Tibial nerve (tissue), 4 donors: ENCODE measurements around the gene GPHA2. TPM values are rescaled to one million over a fixed set of nuclear protein-coding genes. Genes with fewer than 3 reads are reported as not detected.

Experiments
- DNase-seq, 2 donors: peaks; one replicate each; pipeline ENCODE4 v3.0.0-alpha.2; 2019; ENCODE audit warnings: low spot score in 2 of 2
- H3K27ac ChIP-seq, 4 donors: fragments of 200-600 bp; sonication (generic) in 3 of 4; one replicate each; pipeline ENCODE4 v1.5.1; 2017 to 2019; ENCODE audit warnings: mild to moderate bottlenecking in 1 of 4
- H3K27me3 ChIP-seq, 2 donors: fragments of 200-600 bp; sonication (generic) in 1 of 2; one replicate each; pipeline versions ENCODE4 v1.5.1 to v1.6.0; 2017 to 2019
- H3K36me3 ChIP-seq, 3 donors: fragments of 200-600 bp; sonication (generic); one replicate each; pipeline ENCODE4 v1.5.1; 2018 to 2019
- H3K4me1 ChIP-seq, 4 donors: fragments of 200-600 bp; sonication (generic) in 3 of 4; one replicate each; pipeline ENCODE4 v1.5.1; 2017 to 2019
- H3K4me3 ChIP-seq, 4 donors: fragments of 200-600 bp; sonication (generic) in 3 of 4; one replicate each; pipeline ENCODE4 v1.5.1; 2017 to 2019; ENCODE audit warnings: mild to moderate bottlenecking in 1 of 4, moderate library complexity in 1 of 4
- H3K9me3 ChIP-seq, 4 donors: fragments of 200-600 bp; sonication (generic) in 3 of 4; one replicate each; pipeline ENCODE4 v1.5.1; 2017 to 2019
- EP300 ChIP-seq, 2 donors: sonication (generic); formaldehyde crosslinking; IDR thresholded peaks; one replicate each; pipeline ENCODE4 v1.6.1; 2017; ENCODE audit warnings: antibody characterized with exemption in 2 of 2, mild to moderate bottlenecking in 1 of 2
- POLR2A ChIP-seq, 2 donors: fragments of 450-650 bp; IDR thresholded peaks; one replicate each; pipeline ENCODE4 v1.6.1; 2017; ENCODE audit warnings: antibody characterized with exemption in 2 of 2, mild to moderate bottlenecking in 2 of 2, moderate library complexity in 2 of 2
- WGBS, 2 donors: methylation state at CpG; one replicate each; pipeline ENCODE4 v1.1.5; 2018; 5-methylcytosine and 5-hydroxymethylcytosine counted together
- total RNA-seq, 4 donors: library from RNA; depleted of rRNA; stranded (reverse); fragments of >200 nt; gene quantifications; one replicate each; pipeline ENCODE4 v1.1.0, GENCODE V29; 2016
- TF ChIP-seq, protein P1 (sequence below), 5 experiments: fragments of 200-600 bp in 3 of 5; fragments of 450-650 bp in 2 of 5; sonication (generic) in 3 of 5; IDR thresholded peaks; one replicate each; pipeline ENCODE4 v1.5.1; 2016 to 2019; ENCODE audit warnings: antibody characterized with exemption in 5 of 5, mild to moderate bottlenecking in 3 of 5, moderate library complexity in 2 of 5

Gene GPHA2
- total RNA-seq, 4 donors from 2014 or later, result not detected

DNA sequence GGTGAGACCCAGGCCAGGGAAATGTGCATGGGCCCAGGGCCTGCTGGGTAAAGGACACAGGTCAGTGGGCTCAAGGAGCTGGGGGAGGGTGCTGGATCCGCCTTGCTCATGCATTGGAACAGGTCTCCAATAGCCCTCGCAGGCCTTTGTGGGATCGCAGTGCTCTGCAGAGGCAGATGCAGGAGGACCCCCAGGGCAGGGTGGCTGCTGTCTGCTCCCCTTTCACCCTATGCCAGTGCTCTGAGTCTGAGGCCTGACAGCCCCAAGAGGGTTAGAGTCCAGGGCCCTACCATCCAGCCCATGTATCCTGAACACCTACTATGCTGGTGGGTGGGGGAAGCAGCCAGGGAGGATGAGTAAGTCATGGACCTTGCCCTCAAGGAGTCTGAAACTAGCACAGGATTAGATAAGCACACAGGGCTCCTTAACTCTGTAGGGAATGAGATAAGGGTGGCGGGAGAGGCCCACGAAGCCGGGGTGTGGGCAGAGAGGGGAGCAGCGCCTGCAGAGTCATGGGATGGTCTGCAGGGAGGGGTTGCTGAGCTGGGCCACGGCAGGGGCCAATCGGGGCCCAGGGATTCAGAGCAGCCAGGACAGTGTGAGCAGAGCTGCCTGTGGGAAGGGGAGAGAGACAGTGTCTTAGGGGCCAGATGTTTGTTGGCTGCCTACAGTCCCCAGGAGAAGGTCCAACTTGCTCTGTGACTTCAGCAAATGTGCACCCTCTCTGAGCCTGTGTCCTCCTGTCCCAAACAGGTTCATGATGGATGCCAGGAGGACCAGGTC, 46.8 kb downstream of the GPHA2 start:
- H3K4me3 ChIP-seq, result no peak overlapping the region
- H3K4me1 ChIP-seq, result peaks cover 0 to 14% (median 6%) of the 10 kb centered on the region in 4 donors
- TF ChIP-seq POLR2A (IDR thresholded peaks at IDR 0.05) (no peak), EP300 (IDR thresholded peaks at IDR 0.05) (no peak)
- TF ChIP-seq, protein P1, sequence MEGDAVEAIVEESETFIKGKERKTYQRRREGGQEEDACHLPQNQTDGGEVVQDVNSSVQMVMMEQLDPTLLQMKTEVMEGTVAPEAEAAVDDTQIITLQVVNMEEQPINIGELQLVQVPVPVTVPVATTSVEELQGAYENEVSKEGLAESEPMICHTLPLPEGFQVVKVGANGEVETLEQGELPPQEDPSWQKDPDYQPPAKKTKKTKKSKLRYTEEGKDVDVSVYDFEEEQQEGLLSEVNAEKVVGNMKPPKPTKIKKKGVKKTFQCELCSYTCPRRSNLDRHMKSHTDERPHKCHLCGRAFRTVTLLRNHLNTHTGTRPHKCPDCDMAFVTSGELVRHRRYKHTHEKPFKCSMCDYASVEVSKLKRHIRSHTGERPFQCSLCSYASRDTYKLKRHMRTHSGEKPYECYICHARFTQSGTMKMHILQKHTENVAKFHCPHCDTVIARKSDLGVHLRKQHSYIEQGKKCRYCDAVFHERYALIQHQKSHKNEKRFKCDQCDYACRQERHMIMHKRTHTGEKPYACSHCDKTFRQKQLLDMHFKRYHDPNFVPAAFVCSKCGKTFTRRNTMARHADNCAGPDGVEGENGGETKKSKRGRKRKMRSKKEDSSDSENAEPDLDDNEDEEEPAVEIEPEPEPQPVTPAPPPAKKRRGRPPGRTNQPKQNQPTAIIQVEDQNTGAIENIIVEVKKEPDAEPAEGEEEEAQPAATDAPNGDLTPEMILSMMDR (IDR thresholded peaks at IDR 0.05), result no peak
- no peaks in the 10 kb centered on the region for H3K9me3 ChIP-seq
- DNase-seq, result no peak
- H3K36me3 ChIP-seq, result no peaks in the 10 kb centered on the region
- 66 to 78% methylated on average over 8 to 9 of the region's 9 CpGs for WGBS, 2 donors
- no peaks in the 10 kb centered on the region for H3K27me3 ChIP-seq
- H3K27ac ChIP-seq, result peak overlapping the region in 1 of 4 donors; percentile 74

DNA sequence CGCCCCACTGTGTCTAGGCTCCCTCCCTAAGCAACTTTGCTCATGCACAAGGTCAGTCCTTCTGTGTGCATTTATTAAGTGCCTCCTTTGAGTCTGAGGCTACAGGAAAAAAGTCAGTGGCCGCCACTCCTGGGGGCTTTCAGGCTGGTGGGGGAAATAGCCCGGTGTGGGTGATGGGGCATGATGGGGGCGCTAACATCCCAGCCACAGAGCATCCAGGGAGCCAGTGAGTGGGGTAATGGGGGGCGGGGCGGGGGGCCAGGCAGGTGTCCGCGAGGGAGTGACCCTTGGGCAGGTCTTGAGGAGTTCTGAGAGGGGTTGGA, 47.3 kb downstream of the GPHA2 start:
- TF ChIP-seq POLR2A (IDR thresholded peaks at IDR 0.05) (no peak), EP300 (IDR thresholded peaks at IDR 0.05) (no peak)
- TF ChIP-seq, protein P1 (IDR thresholded peaks at IDR 0.05), result no peak
- no peaks in the 10 kb centered on the region for H3K9me3 ChIP-seq
- WGBS, 2 donors, result 58 to 69% methylated on average over 8 of the region's 8 CpGs
- H3K4me3 ChIP-seq, result peak overlapping the region in 2 of 4 donors; percentile 27 to 38
- peak overlapping the region in 2 of 4 donors; percentile 59 to 80 for H3K27ac ChIP-seq
- H3K36me3 ChIP-seq, result no peaks in the 10 kb centered on the region
- H3K27me3 ChIP-seq, result no peaks in the 10 kb centered on the region
- no peak for DNase-seq
- H3K4me1 ChIP-seq, result peaks cover 0 to 12% (median 6%) of the 10 kb centered on the region in 4 donors

DNA sequence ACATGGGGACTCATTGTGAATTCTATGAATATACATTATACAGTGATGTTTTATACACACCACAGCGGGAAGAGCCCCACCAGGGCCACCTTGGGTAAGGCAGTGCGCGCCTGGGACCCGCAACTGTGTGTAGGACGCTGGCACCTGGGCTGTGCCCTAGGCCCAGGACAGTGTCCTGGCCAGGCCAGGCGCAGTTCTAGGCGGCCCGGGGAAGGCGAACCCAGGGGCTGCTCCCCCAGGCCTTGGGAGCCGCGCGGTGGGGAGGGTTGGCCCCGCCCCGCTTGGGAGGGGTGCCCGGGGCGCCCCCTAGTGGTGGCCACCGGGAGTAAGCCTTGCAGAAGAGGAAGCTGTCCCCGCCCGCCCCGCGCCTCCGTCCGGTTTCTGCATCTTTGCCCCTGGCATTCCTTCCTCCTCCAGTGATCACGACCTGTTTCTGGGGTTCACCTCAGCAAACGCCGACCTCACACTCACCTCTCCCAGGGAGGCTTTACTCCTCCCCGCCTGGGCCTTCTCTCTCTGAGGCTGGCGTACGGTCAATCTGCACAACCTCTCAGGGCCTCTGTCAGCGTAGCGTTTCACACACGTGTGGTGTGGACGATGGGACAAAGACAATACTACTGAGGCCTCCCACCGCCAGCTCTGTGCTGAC, 47.8 kb downstream of the GPHA2 start:
- Histone ChIP-seq H3K36me3 (no peaks in the 10 kb centered on the region), H3K9me3 (no peaks in the 10 kb centered on the region), H3K27me3 (no peaks in the 10 kb centered on the region), H3K27ac (peak overlapping the region in 3 of 4 donors; percentile 58 to 80 (median 59)), H3K4me3 (peak overlapping the region in 3 of 4 donors; percentile 3 to 38 (median 27)), H3K4me1 (peaks cover 0 to 12% (median 6%) of the 10 kb centered on the region in 4 donors)
- DNase-seq, result peak; percentile 64 to 68
- 9 to 16% methylated on average over 17 to 34 of the region's 34 CpGs for WGBS, 2 donors
- TF ChIP-seq, protein P1 (IDR thresholded peaks at IDR 0.05), result peak; percentile 98 to 99 (median 98)
- TF ChIP-seq EP300 (IDR thresholded peaks at IDR 0.05) (peak in 1 of 2 donors; percentile 17), POLR2A (IDR thresholded peaks at IDR 0.05) (no peak)

DNA sequence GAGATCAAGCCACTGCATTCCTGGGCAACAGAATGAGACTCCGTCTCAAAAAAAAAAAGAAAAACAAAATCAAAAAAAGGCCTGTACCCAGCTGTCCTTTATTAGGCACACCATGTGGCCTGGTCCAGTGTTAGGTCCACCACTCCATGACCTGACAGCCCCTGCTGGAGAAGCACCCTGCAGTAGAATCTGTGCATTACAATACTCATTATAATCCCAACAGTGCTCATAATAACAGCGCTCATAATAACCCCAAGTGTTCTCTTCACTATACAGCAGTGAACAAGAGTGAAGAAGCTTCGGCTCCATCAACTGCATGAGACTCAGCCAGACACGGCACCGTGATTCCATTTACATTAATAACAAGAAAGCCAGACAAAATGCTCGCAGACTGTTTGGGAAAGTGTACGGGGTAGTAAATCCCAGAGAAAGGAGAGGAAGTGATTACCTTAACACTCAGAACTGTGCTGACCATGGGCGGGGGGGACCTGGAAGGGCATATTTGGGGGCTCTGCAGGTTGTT, 48.4 kb downstream of the GPHA2 start:
- H3K4me1 ChIP-seq, result peaks cover 0 to 15% (median 6%) of the 10 kb centered on the region in 4 donors
- peak overlapping the region in 3 of 4 donors; percentile 58 to 80 (median 59) for H3K27ac ChIP-seq
- TF ChIP-seq POLR2A (IDR thresholded peaks at IDR 0.05) (no peak), EP300 (IDR thresholded peaks at IDR 0.05) (no peak)
- TF ChIP-seq, protein P1 (IDR thresholded peaks at IDR 0.05), result no peak
- 70% methylated on average over 8 of the region's 8 CpGs for WGBS, 2 donors
- no peak overlapping the region for H3K4me3 ChIP-seq
- H3K27me3 ChIP-seq, result no peaks in the 10 kb centered on the region
- H3K9me3 ChIP-seq, result no peaks in the 10 kb centered on the region
- DNase-seq, result no peak
- no peaks in the 10 kb centered on the region for H3K36me3 ChIP-seq
